Keratinocyte (primary cell): Measurements from ENCODE around the gene EFNB3. TPM values are rescaled to one million over a fixed set of nuclear protein-coding genes. Genes with fewer than 3 reads are reported as not detected.

Experiments
- DNase-seq: peaks from one replicate; pipeline ENCODE4 v3.0.0-alpha.2; 2011; ENCODE audit warnings: low read depth, missing footprints, low spot score
- FAIRE-seq: peaks from 2 replicates; lab custom pipeline; 2011; peaks lifted over from hg19 to GRCh38; lab: Jason Lieb, UNC
- H2AFZ ChIP-seq: 2 replicates; pipeline ENCODE4 v1.6.0; 2012; ENCODE audit warnings: low read length, control low read depth, inconsistent platforms; ENCODE audit not compliant: control insufficient read depth
- H3K27ac ChIP-seq: 2 replicates; pipeline ENCODE4 v1.5.1; 2011; ENCODE audit warnings: low read length; ENCODE audit not compliant: control insufficient read depth, insufficient read depth
- H3K27me3 ChIP-seq: 3 replicates; pipeline ENCODE4 v1.6.0; 2011; ENCODE audit warnings: low read length; ENCODE audit not compliant: control insufficient read depth, insufficient read depth; ENCODE audit errors: extremely low read depth
- H3K36me3 ChIP-seq, 2 experiments: 2 replicates in 1 of 2; 3 replicates in 1 of 2; pipeline ENCODE4 v1.5.1; 2011; ENCODE audit warnings: low read length in 2 of 2, mild to moderate bottlenecking in 1 of 2; ENCODE audit not compliant: control insufficient read depth in 2 of 2, insufficient read depth in 2 of 2; ENCODE audit errors: extremely low read depth in 1 of 2
- H3K4me1 ChIP-seq: 3 replicates; pipeline ENCODE4 v1.5.1; 2011; ENCODE audit warnings: low read length; ENCODE audit not compliant: control insufficient read depth, insufficient read depth; ENCODE audit errors: extremely low read depth
- H3K4me2 ChIP-seq: 3 replicates; pipeline ENCODE4 v1.6.0; 2011; ENCODE audit warnings: low read depth, low read length; ENCODE audit not compliant: control insufficient read depth, insufficient read depth; ENCODE audit errors: extremely low read depth
- H3K4me3 ChIP-seq, 3 experiments: fragments of 200-600 bp in 1 of 3; sonication (generic) in 1 of 3; 2 replicates in 2 of 3; 3 replicates in 1 of 3; pipeline ENCODE4 v1.5.1; 2011 to 2016; ENCODE audit warnings: low read length in 3 of 3, mild to moderate bottlenecking in 3 of 3, control low read depth in 2 of 3, inconsistent platforms in 1 of 3, low read depth in 1 of 3, mixed read lengths in 1 of 3, mixed run types in 1 of 3, moderate library complexity in 1 of 3; ENCODE audit not compliant: control insufficient read depth in 2 of 3, insufficient read depth in 2 of 3; ENCODE audit errors: extremely low read depth in 1 of 3
- H3K79me2 ChIP-seq: 2 replicates; pipeline ENCODE4 v1.6.0; 2012; ENCODE audit warnings: low read length; ENCODE audit not compliant: control insufficient read depth, insufficient read depth
- H3K9ac ChIP-seq: 3 replicates; pipeline ENCODE4 v1.6.0; 2011; ENCODE audit warnings: low read length; ENCODE audit not compliant: control insufficient read depth, insufficient read depth; ENCODE audit errors: extremely low read depth
- H3K9me1 ChIP-seq: 3 replicates; pipeline ENCODE4 v1.6.0; 2011; ENCODE audit warnings: low read length; ENCODE audit not compliant: control insufficient read depth, insufficient read depth; ENCODE audit errors: extremely low read depth
- H3K9me3 ChIP-seq: 2 replicates; pipeline ENCODE4 v1.5.1; 2012; ENCODE audit warnings: low read depth, low read length; ENCODE audit not compliant: control insufficient read depth
- H4K20me1 ChIP-seq: 3 replicates; pipeline ENCODE4 v1.6.0; 2011; ENCODE audit warnings: low read length; ENCODE audit not compliant: control insufficient read depth, insufficient read depth; ENCODE audit errors: extremely low read depth
- CTCF ChIP-seq, 3 experiments: IDR thresholded peaks in 1 of 3; conservative IDR thresholded peaks in 1 of 3; optimal IDR thresholded peaks in 1 of 3; 2 replicates in 2 of 3; 3 replicates in 1 of 3; pipeline versions ENCODE3 to v1.5.1; 2011; ENCODE audit warnings: low read length in 3 of 3, mild to moderate bottlenecking in 3 of 3, moderate library complexity in 2 of 3, control low read depth in 1 of 3, inconsistent platforms in 1 of 3; ENCODE audit not compliant: insufficient read depth in 2 of 3; ENCODE audit errors: extremely low read depth in 1 of 3
- EZH2 ChIP-seq: IDR thresholded peaks from one replicate; pipeline ENCODE4 v1.6.1; 2012; ENCODE audit warnings: inconsistent platforms, mild to moderate bottlenecking, low read length, moderate library complexity
- dilution Hi-C: fragments of 300-500 bp; cut with MboI; formaldehyde crosslinking; loops from one replicate; pipeline ENCODE4 v1.7.0; 2020; ENCODE audit warnings: low sequenced_read_pairs; ENCODE audit not compliant: extremely low pct_ligation_motif_present
- polyA plus RNA-seq, 5 experiments: library from polyadenylated mRNA; depleted of rRNA in 3 of 5; stranded (reverse) in 3 of 5; stranded (forward) in 1 of 5; unstranded in 1 of 5; fragments of >200 nt; gene quantifications; 1 replicate in 1 of 5; 2 replicates in 3 of 5; 3 replicates in 1 of 5; pipeline versions ENCODE4 v1.2.1 to v1.2.3, GENCODE V29; 2011 to 2012; ENCODE audit warnings: missing spikeins in 2 of 5, low read depth in 1 of 5, low replicate concordance in 1 of 5

EFNB3 gene
- polyA plus RNA-seq, 1 donor (not counting 4 experiments of a cell fraction or from before 2014, with no cell fraction given), result 4.1 TPM

- H3K27me3 ChIP-seq, result peaks cover 21% of the 10 kb centered on the region
- H3K9ac ChIP-seq, result peak within 1 kb of the TSS; percentile 73
- FAIRE-seq (no peak), DNase-seq (peak; percentile 65)
- H3K36me3 ChIP-seq, result no peaks in the 10 kb centered on the region
- H3K9me1 ChIP-seq, result no peaks in the 10 kb centered on the region
- H3K4me2 ChIP-seq, result peak within 1 kb of the TSS; percentile 93
- H3K79me2 ChIP-seq, result no peaks in the 10 kb centered on the region
- H2AFZ ChIP-seq, result peak within 1 kb of the TSS; percentile 83
- no peaks in the 10 kb centered on the region for H3K9me3 ChIP-seq
- peak within 1 kb of the TSS; percentile 60 to 91 (median 79) for H3K4me3 ChIP-seq
- TF ChIP-seq EZH2 (no peak), CTCF (optimal IDR thresholded peaks at IDR 0.05 in 1 of 3, IDR thresholded peaks at IDR 0.05 in 1 of 3, conservative IDR thresholded peaks at IDR 0.05 in 1 of 3; ENCODE audit: extremely low read depth in 1 of 3, insufficient read depth in 2 of 3, low read length in 3 of 3) (peak; percentile 42 to 77 (median 75))
- dilution Hi-C loops, result no loop called here
- peak within 1 kb of the TSS; percentile 42 for H3K27ac ChIP-seq
- no peaks in the 10 kb centered on the region for H4K20me1 ChIP-seq
- H3K4me1 ChIP-seq, result peaks cover 4% of the 10 kb centered on the region
These were observed 12.1 kb downstream of the EFNB3 start, which contains the start of gene DNAH2 for GRCh38 chr17:7716901-7717755. Gene DNAH2, plus strand, starts transcription at chr17:7717744. Its CDS starts 1,991 bp downstream, at chr17:7719735.

GRCh38 chr17:7717756-7718350 lies 12.9 kb downstream of the EFNB3 start:
- Histone ChIP-seq H3K9me1 (no peaks in the 10 kb centered on the region), H3K4me2 (peak overlapping the region; percentile 93), H3K4me3 (peak overlapping the region; percentile 60 to 91 (median 79)), H3K9me3 (no peaks in the 10 kb centered on the region), H3K4me1 (peaks cover 4% of the 10 kb centered on the region), H3K9ac (peak overlapping the region; percentile 73), H4K20me1 (no peaks in the 10 kb centered on the region), H3K79me2 (no peaks in the 10 kb centered on the region), H3K27ac (no peak overlapping the region), H3K27me3 (peaks cover 21% of the 10 kb centered on the region), H2AFZ (peak overlapping the region; percentile 83), H3K36me3 (no peaks in the 10 kb centered on the region)
- DNase-seq, result no peak
- no peak for TF ChIP-seq EZH2
- TF ChIP-seq CTCF (optimal IDR thresholded peaks at IDR 0.05 in 1 of 3, IDR thresholded peaks at IDR 0.05 in 1 of 3, conservative IDR thresholded peaks at IDR 0.05 in 1 of 3; ENCODE audit: extremely low read depth in 1 of 3, insufficient read depth in 2 of 3, low read length in 3 of 3), result no peak
- dilution Hi-C loops, result no loop called here
- FAIRE-seq, result no peak
